ENCODE results near the gene MATN1.

DNA sequence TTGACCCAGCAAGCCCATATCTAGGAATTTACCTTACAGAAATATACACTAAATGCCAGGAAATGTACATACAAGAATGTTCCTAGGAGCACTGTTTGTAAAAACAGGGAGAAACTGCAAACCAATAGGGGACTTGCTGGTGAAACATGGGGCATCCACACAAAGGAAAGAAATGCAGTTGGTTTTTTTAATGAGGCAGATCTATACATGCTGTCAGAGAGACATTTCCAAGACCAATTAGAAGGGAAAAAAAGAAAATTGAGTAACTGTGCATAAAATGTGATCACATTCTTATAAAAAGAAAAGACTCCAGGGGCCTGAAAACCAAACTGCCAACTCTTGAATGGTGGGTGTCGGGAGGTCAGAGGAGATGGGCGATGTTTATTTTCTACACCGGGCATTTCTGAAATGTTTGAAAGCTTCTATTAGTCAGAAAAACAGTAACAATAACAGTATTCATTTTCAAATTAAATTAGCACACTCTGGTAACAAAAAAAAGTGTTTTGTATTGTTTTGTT lies 56.6 kb downstream of the MATN1 start:
- TF ChIP-seq, protein P1, sequence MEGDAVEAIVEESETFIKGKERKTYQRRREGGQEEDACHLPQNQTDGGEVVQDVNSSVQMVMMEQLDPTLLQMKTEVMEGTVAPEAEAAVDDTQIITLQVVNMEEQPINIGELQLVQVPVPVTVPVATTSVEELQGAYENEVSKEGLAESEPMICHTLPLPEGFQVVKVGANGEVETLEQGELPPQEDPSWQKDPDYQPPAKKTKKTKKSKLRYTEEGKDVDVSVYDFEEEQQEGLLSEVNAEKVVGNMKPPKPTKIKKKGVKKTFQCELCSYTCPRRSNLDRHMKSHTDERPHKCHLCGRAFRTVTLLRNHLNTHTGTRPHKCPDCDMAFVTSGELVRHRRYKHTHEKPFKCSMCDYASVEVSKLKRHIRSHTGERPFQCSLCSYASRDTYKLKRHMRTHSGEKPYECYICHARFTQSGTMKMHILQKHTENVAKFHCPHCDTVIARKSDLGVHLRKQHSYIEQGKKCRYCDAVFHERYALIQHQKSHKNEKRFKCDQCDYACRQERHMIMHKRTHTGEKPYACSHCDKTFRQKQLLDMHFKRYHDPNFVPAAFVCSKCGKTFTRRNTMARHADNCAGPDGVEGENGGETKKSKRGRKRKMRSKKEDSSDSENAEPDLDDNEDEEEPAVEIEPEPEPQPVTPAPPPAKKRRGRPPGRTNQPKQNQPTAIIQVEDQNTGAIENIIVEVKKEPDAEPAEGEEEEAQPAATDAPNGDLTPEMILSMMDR (conservative IDR thresholded peaks at IDR 0.05; ENCODE audit: low read length): no peak
- TF ChIP-seq EZH2phosphoT487 (IDR thresholded peaks at IDR 0.05; ENCODE audit: borderline replicate concordance): no peak

Measured in Loucy (cell line).